CD4-positive, alpha-beta T cell treated with Interleukin-15 for 4 hours (primary cell): ENCODE measurements around the gene ASTN2.

Experiments used
- DNase-seq: peaks from one replicate; pipeline ENCODE4 v3.0.0-alpha.2; 2020; ENCODE audit warnings: low spot score

ASTN2 gene

GRCh38 chr9:116953271-116953670 lies 461.6 kb downstream of the ASTN2 start:
- DNase-seq, result no peak

DNA sequence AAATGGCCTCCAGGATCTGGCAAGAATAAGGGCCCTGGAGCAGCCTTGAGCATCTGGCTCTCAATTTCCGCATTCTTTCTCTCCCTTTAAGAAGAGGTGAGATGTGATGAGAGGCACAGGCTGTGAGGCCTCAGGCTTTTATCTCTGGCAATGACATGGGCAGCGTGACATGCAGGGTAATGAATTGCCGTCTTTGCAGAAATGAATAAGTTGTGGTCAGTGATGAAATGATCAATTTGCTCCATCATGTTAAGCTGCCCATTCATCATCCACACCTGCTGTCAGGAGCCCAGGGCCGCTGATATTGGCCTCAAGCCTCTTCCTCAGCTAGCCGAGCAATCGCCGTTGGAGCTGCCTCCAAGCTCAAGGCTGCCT lies 462.4 kb downstream of the ASTN2 start:
- DNase-seq, result no peak

DNA sequence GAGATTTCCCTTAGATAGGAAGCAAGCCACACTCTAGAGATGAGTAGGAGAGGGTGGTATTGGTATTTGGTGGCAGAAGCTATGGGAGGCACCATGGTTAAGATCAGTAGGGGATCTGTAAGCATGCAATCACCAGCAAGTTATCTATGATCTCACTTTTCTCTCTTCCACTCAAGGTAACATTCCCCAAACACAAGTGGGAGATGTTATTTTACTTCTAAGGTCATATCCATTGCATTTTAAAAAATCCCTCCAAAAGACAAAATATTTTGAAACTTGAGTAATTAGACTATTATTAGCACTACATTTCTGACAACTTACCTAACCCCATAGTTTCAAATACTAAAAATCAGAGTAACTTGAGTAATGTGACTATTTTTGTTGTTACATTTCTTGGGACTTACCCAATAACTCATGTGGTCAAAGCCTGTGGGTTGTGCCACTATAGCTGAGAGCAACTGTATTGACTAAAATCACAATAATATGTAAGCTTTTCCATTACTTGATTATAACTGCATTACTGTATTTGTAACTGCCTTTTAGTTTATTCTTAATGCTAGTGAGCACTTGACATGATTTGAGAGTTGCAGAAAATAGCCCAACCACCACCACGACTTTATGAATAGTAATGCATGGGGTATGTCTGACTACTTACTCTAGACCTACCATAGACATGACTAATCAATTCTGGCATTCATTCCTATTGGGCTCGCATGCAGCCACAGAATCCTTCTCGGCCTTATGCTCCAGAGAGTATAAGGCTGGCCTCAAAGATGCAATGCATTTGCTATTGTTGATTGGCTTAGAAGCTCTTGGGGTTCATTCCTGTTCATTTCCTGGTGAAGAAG lies 463.0 kb downstream of the ASTN2 start:
- DNase-seq, result no peak

DNA sequence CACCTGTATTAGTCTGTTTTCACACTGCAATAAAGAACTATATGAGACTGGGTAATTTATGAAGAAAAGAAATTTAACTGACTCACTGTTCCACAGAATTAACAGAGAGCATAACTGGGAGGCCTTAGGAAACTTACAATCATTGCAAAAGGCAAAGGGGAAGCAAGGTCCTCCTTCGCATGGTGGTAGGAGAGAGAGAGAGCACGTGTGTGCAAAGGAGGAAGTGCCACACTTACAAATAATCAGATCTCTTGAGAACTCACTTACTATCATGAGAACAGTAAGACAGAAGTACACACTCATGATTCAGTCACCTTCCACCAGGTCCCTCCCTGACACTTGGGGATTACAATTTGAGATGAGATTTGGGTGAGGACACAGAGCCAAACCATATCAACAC lies 469.0 kb downstream of the ASTN2 start:
- DNase-seq, result no peak

GRCh38 chr9:116944714-116945534 lies 469.9 kb downstream of the ASTN2 start:
- DNase-seq, result no peak

GRCh38 chr9:116943970-116944369 lies 470.9 kb downstream of the ASTN2 start:
- DNase-seq, result no peak

- no peak for DNase-seq
Measured at GRCh38 chr9:116942593-116943061, 472.2 kb downstream of the ASTN2 start.

DNA sequence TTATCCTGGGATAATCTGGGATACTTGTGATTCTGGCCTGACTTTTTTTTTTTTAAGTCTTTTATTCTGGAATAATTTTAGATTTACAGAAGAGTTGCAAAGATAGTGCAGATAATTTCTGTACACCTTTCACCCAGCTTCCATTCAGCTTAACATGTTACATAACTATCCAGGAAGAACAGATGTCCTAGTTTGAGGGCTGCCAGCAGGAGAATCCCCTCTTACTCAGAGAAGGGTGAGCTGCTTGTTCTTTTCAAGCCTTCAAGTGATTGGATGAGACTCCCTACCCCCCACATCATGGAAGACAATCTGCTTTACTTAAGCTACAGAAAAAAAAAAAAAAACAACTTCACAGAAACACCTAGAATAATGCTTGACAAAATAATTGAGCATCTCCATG lies 473.6 kb downstream of the ASTN2 start:
- no peak for DNase-seq

- DNase-seq, result no peak
Measured at GRCh38 chr9:116940614-116941215, 474.1 kb downstream of the ASTN2 start.

- DNase-seq, result no peak
Measured at GRCh38 chr9:116939614-116940013, 475.2 kb downstream of the ASTN2 start.

DNA sequence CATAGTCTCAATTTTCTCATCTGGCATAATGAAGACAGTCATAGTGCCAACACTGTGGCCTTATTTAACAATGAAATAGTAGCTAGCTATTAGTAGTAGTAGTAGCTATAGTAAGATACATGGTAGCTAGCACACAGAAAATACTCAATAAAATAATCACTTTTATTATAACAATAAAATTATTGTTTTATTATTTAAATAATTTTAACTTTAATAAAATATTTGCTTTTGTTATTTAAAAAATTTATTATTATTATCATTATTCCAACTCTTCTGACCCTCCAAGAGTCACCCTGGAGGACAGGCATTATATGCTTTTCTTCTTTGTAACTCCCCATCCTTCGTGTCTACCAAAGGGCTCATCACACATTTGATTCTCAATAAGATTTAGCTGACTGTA lies 475.7 kb downstream of the ASTN2 start:
- no peak for DNase-seq

GRCh38 chr9:116937361-116937760 lies 477.5 kb downstream of the ASTN2 start:
- DNase-seq, result no peak

- no peak for DNase-seq
Measured at GRCh38 chr9:116935149-116935897, 479.5 kb downstream of the ASTN2 start.

DNA sequence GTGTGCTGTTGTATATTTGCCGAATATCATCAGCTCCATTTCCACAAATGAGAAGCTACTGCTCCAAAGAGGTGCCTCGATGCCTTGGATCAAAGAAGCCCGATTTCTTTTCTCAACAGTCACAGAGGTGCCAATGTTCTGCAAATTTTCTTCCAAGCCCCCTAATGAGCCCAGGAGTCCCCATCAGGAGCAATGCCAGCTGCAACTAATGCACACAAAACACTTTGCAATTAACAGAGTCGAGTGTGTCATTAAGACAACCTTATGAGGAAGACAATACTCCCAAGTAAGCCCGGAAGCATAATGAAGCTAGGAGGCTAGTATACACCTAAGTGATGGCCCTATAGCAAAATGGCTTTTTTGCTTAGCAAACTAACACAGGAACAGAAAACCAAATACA lies 480.7 kb downstream of the ASTN2 start:
- no peak for DNase-seq

DNA sequence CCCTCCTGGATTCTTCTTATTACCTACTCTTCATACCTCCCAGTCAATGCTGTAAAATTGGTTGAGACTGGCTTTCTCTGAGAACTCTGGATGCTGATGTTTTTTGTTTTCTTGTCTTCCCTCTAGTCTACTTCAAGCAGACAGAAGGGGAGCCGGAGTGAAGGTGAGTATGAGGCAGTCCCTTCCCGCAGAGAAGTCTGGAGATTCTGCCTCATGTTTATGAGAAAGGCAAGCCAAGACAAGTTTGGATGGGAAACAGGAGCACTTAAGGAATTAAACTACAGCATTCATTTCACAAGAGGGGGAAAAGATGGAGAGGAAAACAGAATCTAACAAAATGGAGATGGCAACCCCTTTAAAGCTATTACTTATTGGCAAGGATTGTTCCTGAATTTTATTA lies 481.6 kb downstream of the ASTN2 start:
- DNase-seq, result no peak

- DNase-seq, result no peak
Measured at GRCh38 chr9:116929621-116930020, 485.2 kb downstream of the ASTN2 start.

GRCh38 chr9:116928884-116929283 lies 486.0 kb downstream of the ASTN2 start:
- DNase-seq, result no peak

DNA sequence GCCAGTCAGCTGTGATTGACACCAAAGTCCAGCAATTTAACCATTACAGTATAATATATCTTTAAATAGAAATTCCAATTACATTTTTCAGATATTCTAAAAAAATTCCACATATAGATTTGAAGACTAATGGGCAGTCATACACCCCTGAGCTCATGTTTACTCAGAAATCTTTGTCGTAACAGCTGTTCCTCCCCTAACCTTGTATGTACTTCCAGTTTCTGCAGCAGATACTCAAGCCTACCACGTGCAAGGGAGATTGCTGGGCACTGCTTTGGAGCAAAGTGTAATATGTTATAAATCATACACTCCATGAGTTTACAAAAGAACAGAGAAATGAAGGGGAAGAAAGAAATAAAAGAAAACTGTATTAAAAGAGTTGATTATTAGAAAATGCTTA lies 486.6 kb downstream of the ASTN2 start:
- DNase-seq, result no peak

DNA sequence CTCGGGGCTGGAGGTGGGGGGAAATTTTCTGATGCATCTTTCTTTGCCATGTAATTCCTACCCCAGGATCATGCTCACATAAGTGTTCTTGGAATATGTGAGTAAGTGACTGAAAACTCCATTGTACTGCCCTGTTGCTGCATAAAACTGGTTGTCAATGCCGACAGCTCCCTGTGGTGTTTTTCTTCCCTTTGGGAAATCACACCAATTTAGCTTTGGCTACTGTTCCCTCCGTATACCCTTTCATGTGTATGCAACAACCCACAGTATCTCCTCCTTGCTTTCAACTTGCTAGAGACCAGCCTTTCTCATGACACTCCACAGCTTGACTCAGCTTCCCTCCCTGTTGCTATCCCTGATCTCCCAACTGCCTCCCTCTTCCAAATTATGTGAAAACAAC lies 487.1 kb downstream of the ASTN2 start:
- no peak for DNase-seq

DNA sequence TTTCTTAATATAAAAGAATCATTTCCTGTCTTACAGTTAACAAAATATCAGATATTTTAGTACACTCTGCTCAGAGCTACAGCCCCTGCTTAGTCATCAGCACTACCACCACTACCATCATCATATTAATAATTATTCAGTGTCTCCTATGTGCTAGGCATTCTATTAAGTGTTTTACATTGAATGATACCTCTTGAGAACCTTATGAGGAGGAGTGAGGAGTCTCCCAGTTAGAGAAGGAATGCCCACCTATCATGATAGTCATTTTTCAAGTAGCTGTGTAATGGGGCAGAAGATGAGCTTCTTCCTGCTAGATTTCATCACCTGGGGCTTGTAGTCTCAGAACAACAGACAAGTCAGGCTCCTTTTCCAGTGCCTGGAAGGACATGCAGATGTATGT lies 489.7 kb downstream of the ASTN2 start:
- DNase-seq, result no peak

DNA sequence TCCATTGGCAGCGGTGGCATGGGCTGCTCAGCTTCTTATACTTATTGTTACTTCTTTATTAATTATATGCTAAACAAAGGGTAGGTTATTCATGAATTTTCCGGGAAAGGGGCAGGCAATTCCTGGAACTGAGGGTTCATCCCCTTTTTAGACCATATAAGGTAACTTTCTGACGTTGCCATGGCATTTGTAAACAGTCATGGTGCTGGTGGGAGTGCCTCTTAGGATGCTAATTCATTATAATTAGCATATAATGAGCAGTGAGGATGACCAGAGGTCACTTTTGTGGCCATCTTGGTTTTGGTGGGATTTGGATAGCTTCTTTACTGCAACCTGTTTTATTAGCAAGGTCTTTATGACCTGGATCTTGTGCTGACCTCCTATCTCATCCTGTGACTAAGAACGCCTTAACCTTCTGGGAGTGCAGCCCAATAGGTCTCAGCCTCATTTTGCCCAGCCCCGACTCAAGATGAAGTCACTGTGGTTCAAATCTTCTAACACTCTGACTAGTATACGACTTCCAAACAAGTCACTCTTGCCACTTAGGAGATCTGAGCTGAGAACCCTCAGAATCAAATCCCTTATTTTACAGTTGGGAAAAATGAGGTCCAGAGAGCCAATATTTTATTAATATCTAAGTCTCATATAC lies 490.3 kb downstream of the ASTN2 start:
- DNase-seq, result no peak
